Fibroblast of lung (primary cell): ENCODE measurements around the gene MAML2.

Experiments used
- EZH2 ChIP-seq: IDR thresholded peaks from 2 replicates; pipeline ENCODE4 v1.5.1; 2012; ENCODE audit warnings: low read length, control low read depth, mild to moderate bottlenecking; ENCODE audit errors: missing control alignments
- TF ChIP-seq, protein P1 (sequence below), 2 donors: IDR thresholded peaks in 1 of 2; conservative IDR thresholded peaks in 1 of 2; 1 replicate in 1 of 2; 2 replicates in 1 of 2; pipeline ENCODE4 v1.5.1; 2011 to 2012; ENCODE audit warnings: low read length in 2 of 2, control low read depth in 1 of 2, inconsistent platforms in 1 of 2, low read depth in 1 of 2, mild to moderate bottlenecking in 1 of 2

DNA sequence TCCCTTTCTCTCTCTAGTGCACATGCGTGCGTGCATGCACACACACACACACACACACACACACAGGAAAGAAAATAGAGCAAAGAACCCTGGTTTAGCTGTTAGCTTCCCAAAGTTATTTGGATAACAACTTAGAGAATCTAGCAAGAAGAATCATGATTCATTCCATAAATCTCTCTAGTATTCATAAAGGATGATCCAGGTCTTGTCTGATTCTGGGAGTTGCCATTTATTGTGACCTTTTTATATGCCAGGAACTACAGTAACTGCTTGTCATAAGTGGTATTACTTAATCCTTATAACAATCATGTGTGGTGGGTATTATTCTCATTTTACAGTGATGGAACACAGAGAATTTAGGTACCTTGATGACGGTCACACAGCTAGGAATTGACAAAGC, 277.6 kb downstream of the MAML2 start:
- TF ChIP-seq, protein P1, sequence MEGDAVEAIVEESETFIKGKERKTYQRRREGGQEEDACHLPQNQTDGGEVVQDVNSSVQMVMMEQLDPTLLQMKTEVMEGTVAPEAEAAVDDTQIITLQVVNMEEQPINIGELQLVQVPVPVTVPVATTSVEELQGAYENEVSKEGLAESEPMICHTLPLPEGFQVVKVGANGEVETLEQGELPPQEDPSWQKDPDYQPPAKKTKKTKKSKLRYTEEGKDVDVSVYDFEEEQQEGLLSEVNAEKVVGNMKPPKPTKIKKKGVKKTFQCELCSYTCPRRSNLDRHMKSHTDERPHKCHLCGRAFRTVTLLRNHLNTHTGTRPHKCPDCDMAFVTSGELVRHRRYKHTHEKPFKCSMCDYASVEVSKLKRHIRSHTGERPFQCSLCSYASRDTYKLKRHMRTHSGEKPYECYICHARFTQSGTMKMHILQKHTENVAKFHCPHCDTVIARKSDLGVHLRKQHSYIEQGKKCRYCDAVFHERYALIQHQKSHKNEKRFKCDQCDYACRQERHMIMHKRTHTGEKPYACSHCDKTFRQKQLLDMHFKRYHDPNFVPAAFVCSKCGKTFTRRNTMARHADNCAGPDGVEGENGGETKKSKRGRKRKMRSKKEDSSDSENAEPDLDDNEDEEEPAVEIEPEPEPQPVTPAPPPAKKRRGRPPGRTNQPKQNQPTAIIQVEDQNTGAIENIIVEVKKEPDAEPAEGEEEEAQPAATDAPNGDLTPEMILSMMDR (conservative IDR thresholded peaks at IDR 0.05 in 1 of 2, IDR thresholded peaks at IDR 0.05 in 1 of 2; ENCODE audit: low read depth in 1 of 2, low read length in 2 of 2), result no peak
- TF ChIP-seq EZH2, result no peak
